ENCODE results near the gene ITGA11. TPM values are rescaled to one million over a fixed set of nuclear protein-coding genes. Genes with fewer than 3 reads are reported as not detected.

The ITGA11 gene
- total RNA-seq, 2 donors from 2014 or later = 0.99 to 1.0 TPM

GRCh38 chr15:68421115-68421551 lies 10.8 kb downstream of the ITGA11 start:
- WGBS, 2 donors = 39 to 82% methylated on average over 7 of the region's 7 CpGs
- Histone ChIP-seq H3K36me3 (replicated peaks in 1 of 2; ENCODE audit: insufficient read depth in 1 of 2, low read depth in 2 of 2) (no peaks in the 10 kb centered on the region), H3K4me1 (no peaks in the 10 kb centered on the region), H3K27ac (no peak overlapping the region), H3K4me3 (no peak overlapping the region), H3K9me3 (no peaks in the 10 kb centered on the region), H3K27me3 (no peaks in the 10 kb centered on the region)
- intact Hi-C loops (cut with DNase I) = no loop called here
- DNase-seq = peak in 3 of 4 donors; percentile 15 to 50 (median 49)
- ATAC-seq = no peak
- TF ChIP-seq POLR2A (IDR thresholded peaks at IDR 0.05) (no peak), CTCF (IDR thresholded peaks at IDR 0.05) (no peak)

GRCh38 chr15:68420186-68420684 lies 11.7 kb downstream of the ITGA11 start:
- H3K27ac ChIP-seq = no peak overlapping the region
- TF ChIP-seq POLR2A (IDR thresholded peaks at IDR 0.05) (no peak), CTCF (IDR thresholded peaks at IDR 0.05) (no peak)
- H3K4me1 ChIP-seq = no peaks in the 10 kb centered on the region
- intact Hi-C loops (cut with DNase I) = no loop called here
- no peaks in the 10 kb centered on the region for H3K9me3 ChIP-seq
- no peaks in the 10 kb centered on the region for H3K36me3 ChIP-seq (replicated peaks in 1 of 2; ENCODE audit: insufficient read depth in 1 of 2, low read depth in 2 of 2)
- WGBS, 2 donors = 69 to 77% methylated on average over 4 of the region's 4 CpGs
- ATAC-seq (no peak), DNase-seq (no peak)
- H3K27me3 ChIP-seq = no peaks in the 10 kb centered on the region
- H3K4me3 ChIP-seq = no peak overlapping the region

GRCh38 chr15:68419301-68420175 lies 12.4 kb downstream of the ITGA11 start:
- DNase-seq = no peak
- no peaks in the 10 kb centered on the region for H3K4me1 ChIP-seq
- no peak overlapping the region for H3K27ac ChIP-seq
- no peak for ATAC-seq
- intact Hi-C loops (cut with DNase I) = no loop called here
- H3K27me3 ChIP-seq = no peaks in the 10 kb centered on the region
- WGBS, 2 donors = 84 to 90% methylated on average over 5 of the region's 5 CpGs
- no peaks in the 10 kb centered on the region for H3K9me3 ChIP-seq
- no peak for TF ChIP-seq POLR2A (IDR thresholded peaks at IDR 0.05)
- TF ChIP-seq CTCF (IDR thresholded peaks at IDR 0.05) = no peak
- H3K36me3 ChIP-seq (replicated peaks in 1 of 2; ENCODE audit: insufficient read depth in 1 of 2, low read depth in 2 of 2) = no peaks in the 10 kb centered on the region
- H3K4me3 ChIP-seq = no peak overlapping the region

GRCh38 chr15:68418611-68419161 lies 13.3 kb downstream of the ITGA11 start:
- 54 to 58% methylated on average over 6 of the region's 6 CpGs for WGBS, 2 donors
- no peak for ATAC-seq
- TF ChIP-seq CTCF (IDR thresholded peaks at IDR 0.05) = no peak
- TF ChIP-seq POLR2A (IDR thresholded peaks at IDR 0.05) = no peak

More at GRCh38 chr15:68418611-68419161, 13.3 kb downstream of the ITGA11 start:
- Histone ChIP-seq H3K36me3 (replicated peaks in 1 of 2; ENCODE audit: insufficient read depth in 1 of 2, low read depth in 2 of 2) (no peaks in the 10 kb centered on the region), H3K9me3 (no peaks in the 10 kb centered on the region), H3K4me3 (no peak overlapping the region), H3K4me1 (no peaks in the 10 kb centered on the region), H3K27me3 (no peaks in the 10 kb centered on the region), H3K27ac (no peak overlapping the region)
- no peak for DNase-seq
- intact Hi-C loops (cut with DNase I) = no loop called here
